Adrenal gland (tissue), 5 donors: Measurements from ENCODE around the gene OTOP1.

Experiments
- POLR2A ChIP-seq, 2 donors: fragments of 450-650 bp; IDR thresholded peaks; one replicate each; pipeline ENCODE4 v1.6.1; 2017; ENCODE audit warnings: antibody characterized with exemption in 2 of 2, mild to moderate bottlenecking in 2 of 2, moderate library complexity in 1 of 2
- TF ChIP-seq, protein P1 (sequence below), 6 experiments: fragments of 450-650 bp in 4 of 6; fragments of 200-600 bp in 2 of 6; sonication (generic) in 1 of 6; IDR thresholded peaks; 1 replicate in 5 of 6; 2 replicates in 1 of 6; pipeline versions ENCODE4 v1.5.1 to v1.8.0; 2016 to 2021; ENCODE audit warnings: antibody characterized with exemption in 6 of 6, mild to moderate bottlenecking in 2 of 6, moderate library complexity in 1 of 6
- donor health status: DM: no; HTN: no; CAD: no.

DNA sequence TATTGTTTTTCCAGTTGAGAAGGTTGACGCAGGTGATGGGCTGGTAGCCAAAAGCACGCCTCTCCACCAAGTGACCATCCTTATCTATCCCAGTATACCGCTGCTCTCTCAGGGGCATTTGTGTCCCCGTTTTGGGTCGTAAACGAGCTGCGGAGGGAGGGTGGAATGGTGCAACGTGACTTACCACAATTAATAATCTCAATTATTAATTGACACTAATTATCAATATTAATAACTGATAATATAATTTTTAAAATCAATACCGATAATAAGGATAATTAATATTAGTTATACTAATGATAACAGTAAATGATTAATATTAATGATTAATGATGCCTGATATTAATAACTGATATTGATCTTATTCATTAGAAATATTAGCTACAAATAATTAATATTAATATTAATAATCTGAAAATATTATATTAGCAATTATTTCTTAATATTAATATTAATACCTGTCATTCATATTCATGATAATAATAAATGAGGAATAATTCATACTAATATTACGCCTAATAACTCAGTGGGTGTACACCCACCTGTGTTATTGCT is 56.1 kb downstream of the OTOP1 start:
- TF ChIP-seq POLR2A (IDR thresholded peaks at IDR 0.05): no peak
- TF ChIP-seq, protein P1, sequence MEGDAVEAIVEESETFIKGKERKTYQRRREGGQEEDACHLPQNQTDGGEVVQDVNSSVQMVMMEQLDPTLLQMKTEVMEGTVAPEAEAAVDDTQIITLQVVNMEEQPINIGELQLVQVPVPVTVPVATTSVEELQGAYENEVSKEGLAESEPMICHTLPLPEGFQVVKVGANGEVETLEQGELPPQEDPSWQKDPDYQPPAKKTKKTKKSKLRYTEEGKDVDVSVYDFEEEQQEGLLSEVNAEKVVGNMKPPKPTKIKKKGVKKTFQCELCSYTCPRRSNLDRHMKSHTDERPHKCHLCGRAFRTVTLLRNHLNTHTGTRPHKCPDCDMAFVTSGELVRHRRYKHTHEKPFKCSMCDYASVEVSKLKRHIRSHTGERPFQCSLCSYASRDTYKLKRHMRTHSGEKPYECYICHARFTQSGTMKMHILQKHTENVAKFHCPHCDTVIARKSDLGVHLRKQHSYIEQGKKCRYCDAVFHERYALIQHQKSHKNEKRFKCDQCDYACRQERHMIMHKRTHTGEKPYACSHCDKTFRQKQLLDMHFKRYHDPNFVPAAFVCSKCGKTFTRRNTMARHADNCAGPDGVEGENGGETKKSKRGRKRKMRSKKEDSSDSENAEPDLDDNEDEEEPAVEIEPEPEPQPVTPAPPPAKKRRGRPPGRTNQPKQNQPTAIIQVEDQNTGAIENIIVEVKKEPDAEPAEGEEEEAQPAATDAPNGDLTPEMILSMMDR (IDR thresholded peaks at IDR 0.05): no peak
